Measurements from ENCODE around the gene OIP5. TPM values are rescaled to one million over a fixed set of nuclear protein-coding genes. Genes with fewer than 3 reads are reported as not detected.

Gene OIP5
- total and polyA plus RNA-seq, 2 of the 13 experiments (the other 11 are each of a cell fraction or from before 2014, with no cell fraction given): 10.7 to 38.0 TPM

GRCh38 chr15:41289953-41290352 is 42.4 kb downstream of the OIP5 start:
- ATAC-seq: no peak
- no TSS peak for BruUV-seq (replicated peaks)
- WGBS (ENCODE audit: low lambda C conversion rate): 91% methylated on average over 2 of the region's 2 CpGs

GRCh38 chr15:41288464-41288863 is 43.9 kb downstream of the OIP5 start:
- no peak for FAIRE-seq
- intact Hi-C loops (cut with micrococcal nuclease; ENCODE audit: unreplicated experiment): no loop called here

More at GRCh38 chr15:41289953-41290352, 42.4 kb downstream of the OIP5 start:
- Histone ChIP-seq H3K27ac (ENCODE audit: extremely low read length, insufficient read depth, low read length) (no peak overlapping the region), H4K20me1 (ENCODE audit: insufficient read depth, low read length) (peaks cover 12% of the 10 kb centered on the region), H3K4me3 (replicated peaks in 1 of 3; ENCODE audit: insufficient read depth in 1 of 3, low read depth in 2 of 3, low read length in 3 of 3) (no peak overlapping the region), H3K9ac (ENCODE audit: insufficient read depth, low read depth, low read length) (no peak overlapping the region), H3K9me3 (ENCODE audit: low read length) (no peaks in the 10 kb centered on the region), H3K4me2 (ENCODE audit: low read depth, low read length) (no peak overlapping the region), H3K79me2 (ENCODE audit: insufficient read depth, low read length) (peaks cover 36% of the 10 kb centered on the region), H3K27me3 (ENCODE audit: control insufficient read depth in 1 of 2, insufficient read depth in 2 of 2, low read length in 2 of 2) (no peaks in the 10 kb centered on the region; a peak in 1 of 5 replicates), H3K36me3 (replicated peaks in 1 of 2; ENCODE audit: control insufficient read depth in 1 of 2, insufficient read depth in 2 of 2, low read length in 2 of 2) (peaks cover 2 to 43% of the 10 kb centered on the region in 2 experiments; a peak in 4 of 5 replicates), H2AFZ (ENCODE audit: low read length) (no peak overlapping the region), H3K4me1 (ENCODE audit: insufficient read depth, low read length) (peaks cover 54% of the 10 kb centered on the region)
- DNase-seq (ENCODE audit: low spot score): no peak
- CTCF ChIA-PET (ENCODE audit: low intra/inter-chr PET ratio, low total read pairs): no interaction called here
- in situ Hi-C loops (cut with HindIII; ENCODE audit: extremely low pct_ligation_motif_present, low pct_unique_long_range_greater_than_20kb): no loop called here
- TF ChIP-seq ZNF460 (CRISPR knock-in tag; IDR thresholded peaks at IDR 0.05; ENCODE audit: borderline replicate concordance) (no peak), HOXA5 (CRISPR knock-in tag; IDR thresholded peaks at IDR 0.05) (no peak), NCOR1 (IDR thresholded peaks at IDR 0.05; ENCODE audit: borderline replicate concordance, low read length) (no peak), ZNF788 (CRISPR knock-in tag; IDR thresholded peaks at IDR 0.05; ENCODE audit: borderline replicate concordance) (no peak)
- no peak for FAIRE-seq
- POLR2A ChIA-PET: interaction anchor here (0.6 kb wide), 1 partner anchor 431 kb away, joined by 3 read pairs; no protein-coding TSS in a partner anchor
- intact Hi-C loops (cut with micrococcal nuclease; ENCODE audit: unreplicated experiment): no loop called here

More at GRCh38 chr15:41288464-41288863, 43.9 kb downstream of the OIP5 start:
- Histone ChIP-seq H3K4me2 (ENCODE audit: low read depth, low read length) (no peak overlapping the region), H2AFZ (ENCODE audit: low read length) (no peak overlapping the region), H3K4me3 (replicated peaks in 1 of 3; ENCODE audit: insufficient read depth in 1 of 3, low read depth in 2 of 3, low read length in 3 of 3) (no peak overlapping the region), H3K36me3 (replicated peaks in 1 of 2; ENCODE audit: control insufficient read depth in 1 of 2, insufficient read depth in 2 of 2, low read length in 2 of 2) (peaks cover 0 to 40% of the 10 kb centered on the region in 2 experiments; a peak in 3 of 5 replicates), H4K20me1 (ENCODE audit: insufficient read depth, low read length) (peaks cover 8% of the 10 kb centered on the region), H3K27me3 (ENCODE audit: control insufficient read depth in 1 of 2, insufficient read depth in 2 of 2, low read length in 2 of 2) (no peaks in the 10 kb centered on the region; a peak in 1 of 5 replicates), H3K79me2 (ENCODE audit: insufficient read depth, low read length) (peaks cover 47% of the 10 kb centered on the region), H3K27ac (ENCODE audit: extremely low read length, insufficient read depth, low read length) (no peak overlapping the region), H3K4me1 (ENCODE audit: insufficient read depth, low read length) (peaks cover 45% of the 10 kb centered on the region), H3K9me3 (ENCODE audit: low read length) (no peaks in the 10 kb centered on the region), H3K9ac (ENCODE audit: insufficient read depth, low read depth, low read length) (no peak overlapping the region)
- CTCF ChIA-PET (ENCODE audit: low intra/inter-chr PET ratio, low total read pairs): no interaction called here
- no TSS peak for BruUV-seq (replicated peaks)
- 100% methylated on average over 1 of the region's 1 CpG for WGBS (ENCODE audit: low lambda C conversion rate)
- ATAC-seq: no peak
- DNase-seq (ENCODE audit: low spot score): no peak
- POLR2A ChIA-PET: no interaction called here
- TF ChIP-seq ZNF660 (CRISPR knock-in tag; IDR thresholded peaks at IDR 0.05; ENCODE audit: borderline replicate concordance, low read depth) (no peak), ARID5B (CRISPR knock-in tag; IDR thresholded peaks at IDR 0.05) (no peak), HNF1A (IDR thresholded peaks at IDR 0.05; ENCODE audit: low read depth) (no peak), HNF1A (CRISPR knock-in tag; IDR thresholded peaks at IDR 0.05; ENCODE audit: borderline replicate concordance) (no peak), SRF (IDR thresholded peaks at IDR 0.05; ENCODE audit: low read depth, low read length) (0 out of 2 replicates have a peak, but pooled peaks have one; percentile 19), ATF1 (CRISPR knock-in tag; IDR thresholded peaks at IDR 0.05) (no peak), PAF1 (CRISPR knock-in tag; IDR thresholded peaks at IDR 0.05) (0 out of 2 replicates have a peak, but pooled peaks have one; percentile 56)
- in situ Hi-C loops (cut with HindIII; ENCODE audit: extremely low pct_ligation_motif_present, low pct_unique_long_range_greater_than_20kb): no loop called here
